ENCODE results near the gene SLC52A1. TPM values are rescaled to one million over a fixed set of nuclear protein-coding genes. Genes with fewer than 3 reads are reported as not detected.

SLC52A1 gene
- polyA plus RNA-seq, 2 of the 4 experiments (the other 2 are of a cell fraction), result 1.0 to 1.4 TPM

GRCh38 chr17:5034651-5035050 lies 575 bp downstream of the SLC52A1 start (continued):
- no peak for TF ChIP-seq FOSL2 (IDR thresholded peaks at IDR 0.05)
- TF ChIP-seq FOSL2 (CRISPR knock-in tag; IDR thresholded peaks at IDR 0.05), result no peak
- TF ChIP-seq ZSCAN20 (CRISPR knock-in tag; IDR thresholded peaks at IDR 0.05), result no peak
- no peak for TF ChIP-seq GATA3 (IDR thresholded peaks at IDR 0.05; ENCODE audit: borderline replicate concordance)
- no peak for TF ChIP-seq ATOH8 (CRISPR knock-in tag; IDR thresholded peaks at IDR 0.05; ENCODE audit: low read depth)
- TF ChIP-seq TP53 (CRISPR knock-in tag; IDR thresholded peaks at IDR 0.05), result no peak

GRCh38 chr17:5034063-5034462 lies 1.2 kb downstream of the SLC52A1 start:
- Histone ChIP-seq H3K9me3 (no peaks in the 10 kb centered on the region), H3K4me2 (no peak overlapping the region), H3K4me1 (peaks cover 3% of the 10 kb centered on the region; the same call in 1 of the 3 replicates), H3K27ac (no peak overlapping the region), H3K4me3 (no peak overlapping the region)
- ChIA-PET POLR2A (interaction anchor here (1.5 kb wide), 1 partner anchor 14 kb away, joined by 8 read pairs; no protein-coding TSS in a partner anchor), CTCF (interaction anchor here (0.6 to 5.7 kb wide), 9 partner anchors 12 to 300 kb away, joined by 3 to 42 read pairs (median 6); partner anchors contain the start of genes CAMTA2 and CHRNE)
- 84% methylated on average over 5 of the region's 5 CpGs for WGBS (ENCODE audit: missing lambda C conversion rate)
- TF ChIP-seq NFE2L2 (conservative IDR thresholded peaks at IDR 0.05; ENCODE audit: low read length), result no peak
- no peak for TF ChIP-seq ELK1 (IDR thresholded peaks at IDR 0.05; ENCODE audit: low read depth, low read length)
- TF ChIP-seq HOXB5 (CRISPR knock-in tag; IDR thresholded peaks at IDR 0.05), result no peak
- TF ChIP-seq RAD21 (conservative IDR thresholded peaks at IDR 0.05 in 1 of 2, IDR thresholded peaks at IDR 0.05 in 1 of 2), result no peak
- TF ChIP-seq FOXS1 (CRISPR knock-in tag; IDR thresholded peaks at IDR 0.05), result no peak
- TF ChIP-seq EHF (CRISPR knock-in tag; IDR thresholded peaks at IDR 0.05), result no peak
- no peak for TF ChIP-seq KDM1A (IDR thresholded peaks at IDR 0.05; ENCODE audit: low read depth)
- TF ChIP-seq HES2 (IDR thresholded peaks at IDR 0.05), result no peak
- TF ChIP-seq EP300 (IDR thresholded peaks at IDR 0.05), result no peak
- no peak for TF ChIP-seq HOXB13 (CRISPR knock-in tag; IDR thresholded peaks at IDR 0.05; ENCODE audit: low read depth)
- TF ChIP-seq NR3C1 (IDR thresholded peaks at IDR 0.05), result no peak
- TF ChIP-seq MAX (IDR thresholded peaks at IDR 0.05), result no peak
- TF ChIP-seq CTCF (IDR thresholded peaks at IDR 0.05), result no peak
- TF ChIP-seq BCL3 (IDR thresholded peaks at IDR 0.05), result no peak
- TF ChIP-seq CBX8 (IDR thresholded peaks at IDR 0.05), result no peak
- TF ChIP-seq KDM5A (IDR thresholded peaks at IDR 0.05), result no peak
- TF ChIP-seq ZC3H11A (IDR thresholded peaks at IDR 0.05), result no peak
- no peak for TF ChIP-seq PHF8 (IDR thresholded peaks at IDR 0.05; ENCODE audit: borderline replicate concordance, low read depth)
- FAIRE-seq (no peak), DNase-seq (ENCODE audit: low read depth in 1 of 2, low spot score in 1 of 2) (no peak), ATAC-seq (peak in 1 of 2 experiments; percentile 2; a peak in 2 of 6 replicates)
